ENCODE data around the gene VCX3B. TPM values are rescaled to one million over a fixed set of nuclear protein-coding genes. Genes with fewer than 3 reads are reported as not detected.
"Not testable (repeated sequence)": the region's sequence is repeated elsewhere in the genome, so short reads cannot be mapped to it uniquely, and the experiment has no call there.

Gene VCX3B
- total RNA-seq, 4 donors from 2014 or later = 0.51 TPM; not detected in 3

DNA sequence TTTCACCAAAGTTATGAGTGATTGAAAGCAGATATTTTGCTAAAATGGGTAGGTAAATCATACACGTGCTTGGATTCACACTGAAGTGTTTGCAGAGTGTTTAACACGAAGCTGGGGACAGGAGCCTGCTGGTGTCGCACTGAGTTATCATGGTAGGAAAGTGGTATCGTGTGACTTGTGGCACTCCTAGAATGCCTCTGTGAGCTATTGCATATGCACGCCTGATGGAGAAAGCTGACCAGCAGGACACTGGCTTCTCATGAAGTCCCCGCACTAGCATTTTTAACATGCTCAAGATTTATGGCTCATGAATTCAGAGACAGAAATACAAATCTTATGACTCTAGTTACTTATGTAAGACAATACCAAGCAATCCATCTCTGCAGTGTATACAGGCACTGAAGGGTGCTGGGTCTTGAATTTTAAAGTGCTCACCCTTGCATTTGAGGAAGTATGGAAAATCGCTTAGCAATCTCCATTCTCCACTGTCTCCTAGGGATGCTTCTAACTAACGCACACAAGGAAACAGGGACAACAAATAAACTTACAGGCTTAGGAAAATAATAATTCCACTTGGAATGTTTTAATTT, 19.8 kb downstream of the VCX3B start:
- intact Hi-C loops (cut with DNase I; ENCODE audit: low total_unique reads) = no loop called here
- no peak for TF ChIP-seq POLR2A (IDR thresholded peaks at IDR 0.05)
- no peak for TF ChIP-seq CTCF (IDR thresholded peaks at IDR 0.05)
- 67 to 83% methylated on average over 8 of the region's 8 CpGs for WGBS, 2 donors
- DNase-seq (ENCODE audit: low spot score in 2 of 2) = no peak
- no peak overlapping the region for H3K4me3 ChIP-seq (ENCODE audit: low read depth, poor library complexity, severe bottlenecking)

DNA sequence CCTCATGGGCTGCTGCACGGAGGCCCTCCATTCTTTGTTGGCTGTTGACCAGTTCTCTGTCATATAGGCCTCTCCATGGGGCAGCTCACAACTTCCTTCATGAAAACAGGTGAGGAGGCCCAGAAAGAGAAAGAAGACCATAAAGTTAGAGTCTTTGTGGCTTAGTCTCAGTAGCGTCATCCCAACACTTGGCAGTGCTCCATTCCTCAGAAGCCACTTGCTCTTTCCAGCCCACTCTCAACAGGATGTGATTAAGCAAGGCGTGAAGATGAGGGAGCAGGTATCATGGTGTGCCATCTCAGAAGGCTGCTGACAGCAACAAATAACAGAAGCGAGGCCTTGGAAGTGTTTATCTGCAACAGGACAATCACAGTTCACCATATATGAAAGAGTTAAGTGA, 30.4 kb downstream of the VCX3B start:
- intact Hi-C loops (cut with DNase I; ENCODE audit: low total_unique reads) = not testable (repeated sequence)
- 72 to 82% methylated on average over 4 of the region's 4 CpGs for WGBS, 2 donors

GRCh38 chrX:8500203-8500602, 35.6 kb downstream of the VCX3B start:
- no peak for TF ChIP-seq CTCF (IDR thresholded peaks at IDR 0.05)
- no peak for TF ChIP-seq POLR2A (IDR thresholded peaks at IDR 0.05)
- WGBS, 2 donors = 82 to 88% methylated on average over 4 of the region's 4 CpGs
- no peak for DNase-seq (ENCODE audit: low spot score in 2 of 2)
- intact Hi-C loops (cut with DNase I; ENCODE audit: low total_unique reads) = no loop called here
- no peak overlapping the region for H3K4me3 ChIP-seq (ENCODE audit: low read depth, poor library complexity, severe bottlenecking)

More for the DNA sequence above, 30.4 kb downstream of the VCX3B start:
- not testable (repeated sequence) for H3K4me3 ChIP-seq (ENCODE audit: low read depth, poor library complexity, severe bottlenecking); DNase-seq (ENCODE audit: low spot score in 2 of 2)

- DNase-seq (ENCODE audit: low spot score in 2 of 2); intact Hi-C loops (cut with DNase I; ENCODE audit: low total_unique reads): not testable (repeated sequence)
- WGBS, 2 donors = 92 to 94% methylated on average over 21 of the region's 21 CpGs
Measured at GRCh38 chrX:8502101-8502500, 37.5 kb downstream of the VCX3B start.

DNA sequence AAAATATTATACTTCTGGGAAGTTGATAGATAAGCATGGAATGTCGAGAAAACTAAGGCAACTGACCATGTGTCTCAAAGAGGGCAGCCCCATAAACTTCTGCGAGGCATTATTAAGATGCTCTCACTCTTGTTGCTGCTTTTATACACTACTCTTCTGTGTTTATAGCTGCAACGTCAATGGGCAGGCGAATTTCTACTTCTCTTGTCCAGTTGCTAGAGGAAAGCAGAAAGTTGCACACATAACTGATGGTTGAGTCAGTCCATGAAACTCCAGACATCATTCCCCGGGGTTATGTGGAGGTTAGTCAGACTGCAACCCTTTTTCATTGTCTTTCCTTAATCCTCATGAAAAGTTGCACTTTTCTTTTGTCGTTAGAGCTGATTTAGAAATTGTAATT, 39.8 kb downstream of the VCX3B start:
- TF ChIP-seq POLR2A (IDR thresholded peaks at IDR 0.05) = no peak
- TF ChIP-seq CTCF (IDR thresholded peaks at IDR 0.05) = no peak

More at GRCh38 chrX:8502101-8502500, 37.5 kb downstream of the VCX3B start:
- H3K4me3 ChIP-seq (ENCODE audit: low read depth, poor library complexity, severe bottlenecking) = not testable (repeated sequence)

More for the DNA sequence above, 39.8 kb downstream of the VCX3B start:
- WGBS, 2 donors = 73% methylated on average over 6 of the region's 6 CpGs
- no peak for DNase-seq (ENCODE audit: low spot score in 2 of 2)
- intact Hi-C loops (cut with DNase I; ENCODE audit: low total_unique reads) = no loop called here
- H3K4me3 ChIP-seq (ENCODE audit: low read depth, poor library complexity, severe bottlenecking) = no peak overlapping the region

All from lower leg skin (tissue), 4 donors.